ENCODE measurements around the gene TEX22.

TEX22 gene

GRCh38 chr14:105379946-105380345 is 18.4 kb upstream of the TEX22 start:
- no peak for DNase-seq (ENCODE audit: low read depth)
- no peak for TF ChIP-seq CTCF (conservative IDR thresholded peaks at IDR 0.05; ENCODE audit: control insufficient read depth, insufficient read depth, low read depth, low read length)

GRCh38 chr14:105380756-105381155 is 17.6 kb upstream of the TEX22 start:
- no peak overlapping the region for H3K4me3 ChIP-seq (ENCODE audit: control insufficient read depth, low read depth, low read length)
- DNase-seq (ENCODE audit: low read depth) = no peak
- no peak for TF ChIP-seq CTCF (conservative IDR thresholded peaks at IDR 0.05; ENCODE audit: control insufficient read depth, insufficient read depth, low read depth, low read length)

More at GRCh38 chr14:105379946-105380345, 18.4 kb upstream of the TEX22 start:
- H3K4me3 ChIP-seq (ENCODE audit: control insufficient read depth, low read depth, low read length) = no peak overlapping the region

- no peak for DNase-seq (ENCODE audit: low read depth)
- no peak for TF ChIP-seq CTCF (conservative IDR thresholded peaks at IDR 0.05; ENCODE audit: control insufficient read depth, insufficient read depth, low read depth, low read length)
- no peak overlapping the region for H3K4me3 ChIP-seq (ENCODE audit: control insufficient read depth, low read depth, low read length)
These were observed 16.6 kb upstream of the TEX22 start for GRCh38 chr14:105381446-105382342.

- no peak overlapping the region for H3K4me3 ChIP-seq (ENCODE audit: control insufficient read depth, low read depth, low read length)
- TF ChIP-seq CTCF (conservative IDR thresholded peaks at IDR 0.05; ENCODE audit: control insufficient read depth, insufficient read depth, low read depth, low read length) = no peak
- DNase-seq (ENCODE audit: low read depth) = no peak
These were observed 15.8 kb upstream of the TEX22 start for GRCh38 chr14:105382343-105383082.

GRCh38 chr14:105383083-105383730 is 15.1 kb upstream of the TEX22 start:
- no peak for DNase-seq (ENCODE audit: low read depth)
- TF ChIP-seq CTCF (conservative IDR thresholded peaks at IDR 0.05; ENCODE audit: control insufficient read depth, insufficient read depth, low read depth, low read length) = no peak
- no peak overlapping the region for H3K4me3 ChIP-seq (ENCODE audit: control insufficient read depth, low read depth, low read length)

GRCh38 chr14:105384041-105384557 is 14.2 kb upstream of the TEX22 start:
- DNase-seq (ENCODE audit: low read depth) = no peak
- no peak overlapping the region for H3K4me3 ChIP-seq (ENCODE audit: control insufficient read depth, low read depth, low read length)

More at GRCh38 chr14:105384041-105384557, 14.2 kb upstream of the TEX22 start:
- no peak for TF ChIP-seq CTCF (conservative IDR thresholded peaks at IDR 0.05; ENCODE audit: control insufficient read depth, insufficient read depth, low read depth, low read length)

Data from fibroblast of mammary gland (primary cell).